GM18858 (cell line): Measurements from ENCODE around the gene TFEB.

ENCODE experiments used
- ATAC-seq: cut with Tn5 transposase; IDR thresholded peaks from one replicate; pipeline ENCODE4 v1.9.1; 2021; ENCODE audit not compliant: unreplicated experiment

The TFEB gene

DNA sequence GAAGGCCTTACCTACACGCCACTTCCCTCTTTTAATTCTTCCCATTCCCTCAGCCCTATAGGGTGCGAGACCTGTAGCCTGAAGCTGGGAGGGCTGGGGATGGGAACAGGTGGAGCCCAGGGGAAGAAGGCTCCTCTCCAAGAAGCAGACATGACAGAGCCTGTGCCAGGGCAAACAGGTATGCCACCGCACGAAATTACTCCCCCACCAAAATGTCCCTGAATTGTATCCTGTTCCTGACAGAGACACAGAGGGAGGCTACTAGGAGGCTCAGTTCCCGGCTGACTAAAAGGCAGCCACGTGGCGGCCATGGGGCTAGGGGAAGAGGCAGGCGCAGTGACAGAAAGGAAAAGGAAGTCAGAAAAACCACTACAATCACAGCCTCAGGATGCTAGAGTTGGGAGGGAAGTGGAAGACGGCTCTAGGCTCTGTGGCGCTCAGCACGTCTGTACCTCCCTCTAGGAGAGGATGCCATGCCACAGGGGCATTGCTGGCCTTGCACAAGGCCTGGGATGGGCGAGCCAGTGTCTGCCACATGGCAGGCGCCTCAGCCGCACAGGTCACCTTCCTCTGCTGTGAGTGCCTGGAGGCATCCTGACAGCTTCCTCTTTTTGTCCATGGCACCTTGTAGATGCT is 27.7 kb downstream of the TFEB start:
- no peak for ATAC-seq

GRCh38 chr6:41706876-41707564 is 28.4 kb downstream of the TFEB start:
- ATAC-seq = no peak

DNA sequence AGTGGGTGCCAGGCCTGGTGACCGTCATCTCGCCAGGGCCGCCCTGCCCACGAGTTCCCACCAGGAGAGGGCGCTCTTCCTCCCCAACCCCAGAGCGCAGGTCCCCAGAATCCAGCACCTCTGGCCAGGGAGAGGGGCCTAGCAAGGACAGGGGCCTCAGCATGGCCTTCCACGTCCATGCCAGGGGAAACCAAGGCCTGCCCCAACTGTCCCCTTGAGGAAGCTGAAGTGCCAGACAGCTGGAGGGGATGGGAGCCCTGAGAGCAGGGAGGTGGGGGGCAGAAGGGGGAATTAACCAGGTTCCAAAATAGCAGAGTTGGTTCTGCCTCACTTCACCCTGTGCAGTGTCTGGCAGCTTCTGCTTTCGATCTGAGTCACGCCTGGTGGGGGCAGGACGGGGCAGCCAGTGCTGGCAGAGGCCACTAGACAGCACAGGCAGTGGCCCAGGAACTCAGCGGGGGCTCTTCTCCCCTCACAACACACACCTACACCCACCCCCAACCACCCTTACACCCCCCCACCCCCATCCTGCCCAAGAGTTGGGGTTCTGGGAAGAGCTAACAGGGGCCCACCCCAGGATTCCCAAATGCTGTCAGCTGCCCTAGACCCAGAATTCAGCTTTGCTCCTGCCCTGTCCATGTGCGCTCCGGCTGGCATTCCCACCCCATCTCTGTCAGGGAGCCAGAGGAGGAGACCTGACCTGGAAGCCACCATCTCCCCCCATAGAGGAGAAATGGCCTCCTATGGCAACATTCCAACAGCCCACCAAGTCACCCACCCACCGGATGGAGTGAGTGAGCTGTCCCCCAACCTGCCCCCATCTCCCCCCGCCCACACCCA is 29.2 kb downstream of the TFEB start:
- ATAC-seq = peak; percentile 59

GRCh38 chr6:41705311-41705995 is 30.0 kb downstream of the TFEB start:
- ATAC-seq = no peak

GRCh38 chr6:41704656-41705310 is 30.6 kb downstream of the TFEB start:
- no peak for ATAC-seq

- no peak for ATAC-seq
Observed at GRCh38 chr6:41704028-41704427, 31.4 kb downstream of the TFEB start.

GRCh38 chr6:41702771-41703494 is 32.5 kb downstream of the TFEB start:
- ATAC-seq = no peak

- no peak for ATAC-seq
Observed at GRCh38 chr6:41702089-41702745, 33.2 kb downstream of the TFEB start.

GRCh38 chr6:41700463-41701347 is 34.7 kb downstream of the TFEB start:
- ATAC-seq = no peak

GRCh38 chr6:41699063-41699462 is 36.3 kb downstream of the TFEB start:
- no peak for ATAC-seq

GRCh38 chr6:41697861-41698781 is 37.3 kb downstream of the TFEB start:
- ATAC-seq = no peak

DNA sequence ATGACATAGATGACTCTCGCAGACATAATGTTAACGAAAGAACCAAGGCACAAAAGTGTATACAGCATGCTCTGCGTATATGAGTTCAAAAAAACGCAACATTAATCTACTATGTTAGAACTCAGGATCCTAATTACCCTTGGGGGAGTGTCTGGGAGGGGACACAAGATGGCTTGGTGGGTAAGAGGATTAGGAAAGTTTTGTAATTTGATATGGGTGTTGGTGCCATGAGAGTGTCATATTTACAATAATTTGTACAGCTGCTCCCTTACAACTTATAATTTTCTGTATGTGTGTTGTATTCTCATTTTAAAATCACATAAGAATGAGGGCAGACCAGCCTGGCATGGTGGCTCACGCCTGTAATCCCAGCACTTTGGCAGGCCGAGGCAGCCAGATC is 38.6 kb downstream of the TFEB start:
- no peak for ATAC-seq

- no peak for ATAC-seq
Observed at GRCh38 chr6:41695825-41696224, 39.6 kb downstream of the TFEB start.

- ATAC-seq = no peak
Observed at GRCh38 chr6:41694815-41695526, 40.4 kb downstream of the TFEB start.

- ATAC-seq = no peak
Observed at GRCh38 chr6:41693281-41694240, 41.8 kb downstream of the TFEB start.

DNA sequence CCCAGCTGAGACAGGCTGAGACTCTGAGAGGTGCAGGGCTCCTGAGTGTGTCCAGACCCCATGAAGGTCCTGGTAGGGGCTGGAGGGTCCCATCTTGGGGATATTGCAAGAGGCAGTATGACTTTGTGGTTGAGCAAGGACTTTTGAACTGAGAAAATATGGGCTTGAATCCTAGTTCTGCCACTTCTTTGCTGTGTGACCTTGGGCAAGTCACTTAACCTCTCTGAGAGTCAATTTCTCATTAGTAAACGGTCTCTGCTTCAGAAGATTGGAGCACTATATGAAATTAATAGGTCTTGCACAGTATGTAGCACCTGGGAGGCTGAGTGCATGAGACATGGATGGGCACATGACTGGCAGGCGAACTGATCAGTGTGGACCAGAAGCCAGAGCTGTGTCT is 42.7 kb downstream of the TFEB start:
- ATAC-seq = no peak
